HG02981 (cell line): ENCODE data around the gene C5orf46.
"Not testable (repeated sequence)": the region's sequence is repeated elsewhere in the genome, so short reads cannot be mapped to it uniquely, and the experiment has no call there.

Experiments
- ATAC-seq: cut with Tn5 transposase; IDR thresholded peaks from one replicate; pipeline ENCODE4 v1.9.1; 2021; ENCODE audit warnings: mild to moderate bottlenecking, moderate library complexity; ENCODE audit not compliant: unreplicated experiment

C5orf46 gene

DNA sequence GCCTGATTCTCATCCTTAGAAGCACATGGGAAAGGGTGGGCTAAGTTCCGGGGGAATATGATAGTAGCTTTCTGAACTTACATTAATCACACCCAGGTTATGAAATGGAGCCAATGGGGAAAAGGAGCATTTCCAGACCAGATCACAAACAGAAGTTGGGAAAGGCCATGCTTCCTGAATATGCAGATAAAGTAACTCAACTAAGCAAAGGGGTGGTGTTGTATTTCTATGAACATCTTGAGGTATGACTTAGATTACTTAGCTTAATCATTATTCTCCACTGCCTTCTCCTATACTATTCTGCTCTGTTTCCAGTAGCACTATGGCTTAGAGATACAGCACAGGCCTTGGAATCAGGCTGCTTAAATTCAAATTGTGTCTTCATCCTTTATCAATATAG, 10.5 kb downstream of the C5orf46 start:
- ATAC-seq = no peak

GRCh38 chr5:147893820-147894219, 12.5 kb downstream of the C5orf46 start:
- no peak for ATAC-seq

DNA sequence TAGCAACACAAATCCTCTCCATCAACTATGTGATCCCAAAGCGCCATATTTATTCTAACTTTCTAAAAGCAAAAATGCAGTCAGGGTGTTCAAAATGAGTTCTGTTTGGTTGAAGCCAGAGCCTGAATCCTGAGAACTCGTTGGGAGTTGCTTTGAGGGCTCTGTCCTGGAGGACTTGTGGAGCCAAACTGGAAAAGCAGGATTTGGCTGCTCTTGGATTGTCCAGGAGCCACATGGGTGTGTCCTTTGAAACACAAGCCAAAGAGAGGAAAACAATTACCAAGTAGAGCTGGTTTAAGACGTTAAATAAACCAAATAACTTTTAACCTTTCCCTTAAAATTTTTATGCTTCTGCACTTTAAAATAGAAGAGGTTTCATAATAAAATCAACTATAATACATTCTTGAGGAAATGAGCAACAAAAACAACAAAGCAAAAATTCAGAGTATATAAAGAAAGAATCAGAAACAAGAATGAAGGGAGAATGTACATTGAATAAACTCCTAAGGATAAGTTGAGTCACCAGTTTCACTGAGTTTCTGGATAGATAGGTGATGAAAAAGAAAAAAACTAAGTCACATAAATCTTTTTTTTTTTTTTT, 13.5 kb downstream of the C5orf46 start:
- ATAC-seq = no peak

GRCh38 chr5:147887930-147888329, 18.4 kb downstream of the C5orf46 start:
- no peak for ATAC-seq

- ATAC-seq = no peak
These were observed 19.2 kb downstream of the C5orf46 start for GRCh38 chr5:147887026-147887627.

DNA sequence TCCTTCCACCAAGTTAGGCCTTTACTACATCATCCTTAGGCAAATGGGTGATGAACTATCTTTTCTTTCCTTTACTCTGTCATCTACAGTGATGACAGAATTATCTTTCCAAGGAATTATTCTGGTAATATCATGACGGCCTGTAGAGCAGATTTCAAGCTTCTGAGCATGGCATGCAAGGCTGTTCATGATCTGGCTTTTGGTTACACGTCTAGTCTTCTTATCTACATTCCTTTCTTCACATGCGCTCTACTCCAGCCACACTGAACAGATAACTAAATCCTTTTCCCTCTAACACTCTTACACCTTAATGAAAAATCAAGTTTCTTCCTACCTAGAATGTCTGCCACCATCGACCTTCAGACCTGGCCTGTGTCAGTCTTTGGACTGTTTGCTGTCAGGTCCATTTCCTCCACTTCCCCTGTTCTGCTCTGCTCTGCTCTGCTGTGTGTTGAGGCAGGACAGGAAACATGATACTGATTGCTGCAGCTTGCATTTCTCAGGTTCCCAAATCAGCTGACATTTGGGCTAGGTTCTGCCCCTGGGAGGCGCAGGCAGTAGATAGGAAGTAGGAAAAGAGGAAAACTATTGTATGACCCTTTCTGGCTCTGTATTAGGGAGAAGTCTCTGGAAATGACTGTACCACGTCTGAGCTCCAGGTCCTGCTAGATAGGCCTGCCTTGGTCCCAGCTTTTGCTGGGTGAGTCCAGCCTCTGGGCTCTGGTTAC, 23.6 kb downstream of the C5orf46 start:
- no peak for ATAC-seq

GRCh38 chr5:147880487-147880886, 25.9 kb downstream of the C5orf46 start:
- no peak for ATAC-seq

DNA sequence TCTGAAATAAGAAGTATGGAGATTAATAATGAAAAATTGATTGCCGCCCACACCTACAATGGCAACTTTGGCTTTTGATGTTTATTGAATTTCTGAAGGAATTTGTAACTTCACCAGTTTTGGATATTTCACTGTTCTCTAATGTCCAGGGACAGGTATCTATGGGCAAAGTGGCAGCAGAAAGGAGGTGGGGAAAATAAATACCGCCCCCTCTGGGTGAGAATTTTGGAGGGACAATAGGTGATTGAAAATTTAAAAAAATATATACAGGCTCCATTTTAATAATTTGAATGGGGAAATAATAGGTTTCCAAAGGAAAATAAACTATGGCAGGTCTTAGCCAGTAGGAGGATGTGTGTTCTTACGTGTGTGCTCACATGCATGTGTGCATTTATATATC, 26.6 kb downstream of the C5orf46 start:
- ATAC-seq = no peak

DNA sequence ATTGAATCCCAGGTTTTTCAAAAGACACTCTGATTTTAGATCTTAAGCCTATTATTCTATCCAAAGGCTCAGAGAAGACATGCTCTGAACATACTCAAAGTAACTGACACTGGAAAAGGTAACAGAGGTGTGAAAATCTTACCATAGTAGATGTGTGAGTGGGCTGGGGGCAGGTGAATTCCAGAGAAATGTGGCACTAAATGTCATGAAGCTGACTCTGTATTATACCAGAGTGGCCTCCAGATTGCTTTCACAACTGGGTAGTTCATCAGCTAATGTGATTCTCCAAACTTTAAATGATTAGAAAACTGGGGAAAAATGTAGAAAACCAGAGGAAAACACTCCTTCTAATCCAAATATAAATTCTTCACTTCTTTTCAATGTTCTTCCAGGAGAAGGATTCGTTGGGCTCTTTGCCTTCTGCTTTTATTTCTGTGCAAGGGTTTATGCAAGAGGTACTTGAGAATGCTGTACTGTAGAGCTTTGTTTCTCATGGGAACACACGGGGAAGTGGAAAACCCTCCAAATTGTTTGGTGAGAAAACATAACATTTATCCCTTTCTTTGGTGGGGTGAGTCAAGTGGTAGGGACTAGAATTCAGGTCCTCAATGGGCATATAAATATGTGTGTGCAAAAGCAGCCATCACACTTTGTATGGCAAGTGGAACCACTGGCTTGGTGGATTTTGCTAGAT, 28.1 kb downstream of the C5orf46 start, which contains the start of gene SCGB3A2:
Gene SCGB3A2, plus strand, starts transcription at position 646 of the 694 bp plus-strand sequence. CDS start 93 bp downstream, outside the sequence.
- no peak for ATAC-seq

GRCh38 chr5:147876626-147877025, 29.7 kb downstream of the C5orf46 start:
- ATAC-seq = no peak

DNA sequence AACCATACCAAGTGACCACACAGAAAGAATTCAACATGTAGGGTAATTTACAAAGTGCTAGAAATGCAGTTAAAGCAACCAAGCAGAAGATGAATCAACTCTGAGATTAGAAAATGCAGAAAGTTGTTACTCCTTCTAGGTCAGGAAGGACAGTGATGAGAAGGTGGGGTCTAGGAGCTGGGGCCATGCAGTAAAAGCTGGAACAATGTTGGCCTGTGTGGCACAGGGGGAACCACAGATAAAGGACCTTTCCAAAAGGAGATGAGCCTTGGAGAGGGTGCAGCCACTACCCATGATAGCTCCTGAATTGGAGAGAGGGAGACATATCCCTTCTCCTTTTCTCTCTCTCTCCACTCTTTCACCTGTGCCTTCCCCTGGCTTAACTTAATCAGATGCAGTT, 30.2 kb downstream of the C5orf46 start:
- no peak for ATAC-seq

DNA sequence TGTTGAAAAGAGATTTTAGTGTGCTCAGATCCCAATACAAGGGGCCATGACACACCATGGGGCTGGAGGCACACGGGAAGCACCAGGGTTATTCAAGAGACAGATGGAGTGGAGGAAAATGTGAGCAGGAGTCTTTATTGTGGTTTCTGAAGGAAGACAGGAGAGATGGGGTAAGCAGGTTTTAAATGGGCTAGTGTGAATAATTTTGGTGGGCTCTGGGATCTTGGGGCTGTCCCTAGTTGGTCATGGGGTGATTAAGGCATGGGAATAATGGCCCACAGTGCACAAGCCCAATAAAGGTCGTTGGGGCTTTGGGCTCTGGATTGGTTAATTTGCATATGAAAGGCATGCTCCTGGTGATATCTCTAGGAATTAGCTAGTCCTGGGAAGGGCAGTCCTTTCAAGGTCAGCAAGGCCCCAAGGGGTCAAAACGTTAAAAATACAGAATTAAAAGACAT, 31.4 kb downstream of the C5orf46 start:
- ATAC-seq = no peak

DNA sequence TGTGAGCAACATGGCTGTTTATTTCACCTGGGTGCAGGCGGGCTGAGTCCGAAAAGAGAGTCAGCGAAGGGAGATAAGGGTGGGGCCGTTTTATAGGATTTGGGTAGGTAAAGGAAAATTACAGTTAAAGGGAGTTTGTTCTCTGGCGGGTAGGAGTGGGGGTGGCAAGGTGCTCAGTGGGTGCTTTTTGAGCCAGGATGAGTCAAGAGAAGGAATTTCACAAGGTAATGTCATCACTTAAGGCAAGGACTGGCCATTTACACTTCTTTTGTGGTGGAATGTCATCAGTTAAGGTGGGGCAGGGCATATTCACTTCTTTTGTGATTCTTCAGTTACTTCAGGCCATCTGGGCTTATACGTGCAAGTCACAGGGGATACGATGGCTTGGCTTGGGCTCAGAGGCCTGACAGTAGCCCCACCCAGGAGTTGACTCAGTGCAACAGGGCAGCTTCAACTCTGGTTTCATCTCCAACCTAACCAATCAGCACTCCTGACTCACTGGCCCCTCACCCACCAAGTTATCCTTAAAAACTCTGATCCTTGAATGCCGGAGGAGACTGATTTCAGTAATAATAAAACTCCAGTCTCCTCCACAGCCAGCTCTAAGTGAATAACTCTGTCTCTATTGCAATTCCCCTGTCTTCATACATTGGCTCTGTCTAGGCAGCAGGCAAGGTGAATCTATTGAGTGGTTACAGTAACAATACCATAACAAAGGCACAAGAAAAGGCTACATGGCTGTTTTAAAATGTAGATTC, 32.0 kb downstream of the C5orf46 start:
- not testable (repeated sequence) for ATAC-seq

DNA sequence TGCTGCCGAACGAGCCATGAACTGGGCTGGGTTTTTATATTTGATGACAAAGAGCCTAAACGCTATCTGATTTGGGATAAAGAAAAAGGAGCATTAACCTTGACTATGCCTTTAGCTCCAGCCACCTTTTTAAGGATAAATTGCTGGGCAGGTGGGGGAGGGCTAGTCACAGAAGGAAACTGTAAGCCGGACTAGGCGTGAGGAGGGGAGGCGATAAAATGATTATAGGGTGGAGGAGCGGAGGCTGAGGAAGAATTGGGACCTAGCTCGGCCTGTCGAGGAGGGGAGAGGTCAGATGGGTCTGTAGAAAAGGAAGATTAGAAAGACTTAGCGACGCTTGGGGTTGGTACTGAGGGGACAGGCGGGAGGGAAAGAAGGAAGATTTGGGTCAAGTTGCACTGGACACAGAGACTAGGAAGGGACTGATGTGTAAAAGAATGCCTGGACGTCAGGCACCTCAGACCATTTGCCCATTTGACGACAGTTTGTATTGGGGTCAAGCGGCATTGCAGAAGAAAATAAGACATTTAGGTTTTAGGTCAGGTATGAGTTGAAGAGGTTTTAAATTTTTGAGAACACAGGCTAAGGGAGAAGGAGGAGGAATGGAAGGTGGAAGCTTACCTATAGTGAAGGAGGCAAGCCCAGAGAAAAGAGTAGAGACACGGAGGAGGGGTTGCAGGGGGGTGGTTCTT, 33.4 kb downstream of the C5orf46 start:
- not testable (repeated sequence) for ATAC-seq

- ATAC-seq = not testable (repeated sequence)
These were observed 34.3 kb downstream of the C5orf46 start for GRCh38 chr5:147871980-147872549.

DNA sequence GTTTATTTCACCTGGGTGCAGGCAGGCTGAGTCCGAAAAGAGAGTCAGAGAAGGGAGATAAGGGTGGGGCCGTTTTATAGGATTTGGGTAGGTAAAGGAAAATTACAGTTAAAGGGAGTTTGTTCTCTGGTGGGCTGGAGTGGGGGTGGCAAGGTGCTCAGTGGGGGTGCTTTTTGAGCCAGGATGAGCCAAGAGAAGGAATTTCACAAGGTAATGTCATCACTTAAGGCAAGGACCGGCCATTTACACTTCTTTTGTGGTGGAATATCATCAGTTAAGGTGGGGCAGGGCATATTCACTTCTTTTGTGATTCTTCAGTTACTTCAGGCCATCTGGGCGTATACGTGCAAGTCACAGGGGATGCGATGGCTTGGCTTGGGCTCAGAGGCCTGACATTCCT, 36.4 kb downstream of the C5orf46 start:
- not testable (repeated sequence) for ATAC-seq

GRCh38 chr5:147869112-147869511, 37.2 kb downstream of the C5orf46 start:
- no peak for ATAC-seq

GRCh38 chr5:147863454-147864158, 42.7 kb downstream of the C5orf46 start:
- ATAC-seq = no peak

GRCh38 chr5:147860641-147861025, 45.7 kb downstream of the C5orf46 start:
- ATAC-seq = no peak
